Measurements from ENCODE around the gene EYA2.
"Not testable (repeated sequence)": the region's sequence is repeated elsewhere in the genome, so short reads cannot be mapped to it uniquely, and the experiment has no call there.

EYA2 gene

DNA sequence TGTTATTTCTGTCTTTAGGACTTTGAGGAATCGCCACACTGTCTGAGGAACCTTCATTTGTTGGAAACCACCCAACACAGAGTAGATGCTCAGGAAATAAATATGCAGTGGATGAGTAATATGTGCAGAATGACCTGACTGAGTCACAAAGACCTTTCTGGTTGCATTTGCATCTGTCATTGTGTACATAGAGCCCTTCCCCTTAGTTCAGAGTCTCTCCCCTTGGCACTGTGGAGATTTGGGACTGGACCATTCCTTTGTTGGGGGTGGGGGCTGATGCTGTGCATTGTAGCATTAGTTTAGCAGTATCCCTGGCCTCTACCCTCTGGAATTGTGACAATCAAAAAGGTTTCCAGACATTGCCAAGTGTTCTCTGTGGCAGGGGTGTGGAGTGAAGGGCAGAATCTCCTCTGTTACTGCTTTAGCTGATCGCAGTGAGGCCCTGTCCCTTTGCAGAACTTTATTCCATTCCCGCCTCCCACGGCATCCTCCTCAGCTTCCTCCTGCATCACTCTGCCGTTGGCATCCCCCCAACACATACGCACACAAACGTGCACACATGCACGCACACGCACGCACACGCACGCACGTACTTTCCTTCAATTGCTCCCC, 64.5 kb downstream of the EYA2 start:
- DNase-seq, result peak; percentile 86

DNA sequence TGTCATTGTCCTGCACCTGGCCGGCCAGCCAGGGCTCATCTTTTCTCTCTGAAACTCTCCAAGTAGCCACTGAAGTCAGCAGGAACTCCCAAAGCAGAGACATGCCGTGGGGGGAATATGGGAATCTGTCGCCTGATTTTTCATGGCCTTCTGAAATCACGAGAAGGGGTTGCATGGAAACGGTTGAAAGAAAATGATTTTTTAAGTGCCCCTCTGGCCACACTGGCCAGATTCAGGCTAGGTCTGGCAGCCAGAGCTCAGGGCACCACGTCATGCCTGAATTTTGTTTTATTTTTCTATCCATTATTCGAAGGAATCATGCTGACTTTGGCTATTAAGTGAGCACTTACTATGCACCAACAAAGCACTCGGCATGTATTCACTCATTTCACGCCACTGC, 65.2 kb downstream of the EYA2 start:
- no peak for DNase-seq

DNA sequence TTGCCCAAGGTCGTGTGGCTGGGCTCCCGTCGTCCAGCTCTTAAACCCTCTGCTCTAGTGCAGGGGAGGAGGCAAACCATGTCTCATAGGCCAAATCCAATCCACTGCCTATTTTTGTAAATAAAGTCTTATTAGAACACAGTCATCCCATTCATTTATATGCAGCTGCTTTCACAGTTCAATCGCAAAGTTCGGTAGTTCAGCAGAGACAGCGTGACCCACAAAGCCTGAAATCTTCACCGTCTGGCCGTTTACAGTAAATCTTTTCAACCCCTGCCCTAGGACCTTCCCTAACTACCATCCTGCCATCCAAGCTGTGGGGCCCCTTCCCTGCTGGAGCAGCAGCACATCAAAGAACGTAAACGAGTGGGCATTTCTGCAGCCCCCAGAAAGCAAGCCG, 65.9 kb downstream of the EYA2 start:
- DNase-seq, result no peak

DNA sequence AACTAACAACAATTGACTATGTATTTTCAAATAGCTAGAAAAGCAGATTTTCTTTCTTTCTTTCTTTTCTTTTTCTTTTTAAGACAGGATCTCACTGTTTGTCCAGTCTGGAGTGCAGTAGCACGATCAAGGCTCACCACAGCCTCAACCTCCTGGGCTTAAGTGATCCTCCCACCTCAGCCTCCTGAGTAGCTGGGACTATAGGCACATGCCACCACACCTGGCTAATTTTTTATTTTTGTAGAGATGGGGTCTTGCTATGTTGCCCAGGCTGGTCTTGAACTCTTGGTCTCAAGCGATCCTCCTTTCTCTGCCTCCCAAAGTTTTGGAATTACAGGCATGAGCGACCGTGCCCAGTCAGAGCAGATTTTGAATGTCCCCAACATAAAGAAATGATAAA, 67.3 kb downstream of the EYA2 start:
- not testable (repeated sequence) for DNase-seq

DNA sequence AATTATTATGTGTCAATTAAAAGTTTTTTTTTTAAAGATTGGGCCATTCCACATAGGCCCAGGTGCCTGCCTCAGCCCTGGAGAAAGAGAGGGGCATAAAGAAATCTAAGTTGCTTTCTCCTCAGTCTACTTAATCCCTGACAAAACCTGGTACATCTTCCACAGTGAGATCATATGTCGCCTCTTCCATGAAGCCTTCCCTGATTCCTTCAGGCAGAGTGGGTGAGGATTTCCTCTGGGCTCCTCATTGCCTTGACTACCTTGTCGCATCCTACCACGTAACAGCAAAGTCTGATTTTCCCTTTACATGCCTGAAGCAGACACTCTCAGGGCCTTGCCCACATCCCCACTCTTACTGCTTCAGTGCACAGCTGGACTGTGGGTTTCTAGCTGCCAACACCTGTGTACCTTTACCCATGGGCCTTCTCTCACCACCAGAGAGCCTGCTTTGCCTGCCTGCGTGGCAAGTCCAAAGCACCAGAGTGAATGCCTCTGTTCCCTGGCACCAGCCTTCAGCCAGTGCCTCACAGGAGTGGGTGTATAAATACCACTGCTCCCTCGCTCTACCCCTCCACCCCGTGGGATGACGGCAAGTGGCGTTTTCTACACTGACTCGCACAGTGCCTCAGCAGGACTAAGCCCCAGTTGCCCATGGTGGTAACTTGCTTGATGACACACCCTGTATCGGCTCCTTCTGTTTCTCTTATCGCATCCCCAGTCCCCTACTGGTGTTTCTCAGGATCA, 68.0 kb downstream of the EYA2 start:
- no peak for DNase-seq

DNA sequence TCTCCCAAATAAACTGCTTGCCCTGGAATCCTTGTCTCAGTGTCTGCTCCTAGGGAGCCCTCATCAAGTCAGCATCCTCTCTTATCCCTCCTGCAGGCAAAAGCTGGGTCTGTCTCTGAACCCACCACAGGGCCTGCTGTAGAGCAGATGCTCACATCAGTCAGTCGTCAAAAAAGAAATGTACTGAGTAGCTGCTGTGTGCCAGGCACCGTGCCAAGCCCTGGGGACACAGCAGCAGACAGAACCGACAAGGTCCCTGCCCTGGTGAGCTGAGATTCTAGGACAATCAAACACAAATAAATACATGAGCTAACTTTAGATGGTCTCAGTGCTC, 68.5 kb downstream of the EYA2 start:
- DNase-seq, result peak; percentile 64

DNA sequence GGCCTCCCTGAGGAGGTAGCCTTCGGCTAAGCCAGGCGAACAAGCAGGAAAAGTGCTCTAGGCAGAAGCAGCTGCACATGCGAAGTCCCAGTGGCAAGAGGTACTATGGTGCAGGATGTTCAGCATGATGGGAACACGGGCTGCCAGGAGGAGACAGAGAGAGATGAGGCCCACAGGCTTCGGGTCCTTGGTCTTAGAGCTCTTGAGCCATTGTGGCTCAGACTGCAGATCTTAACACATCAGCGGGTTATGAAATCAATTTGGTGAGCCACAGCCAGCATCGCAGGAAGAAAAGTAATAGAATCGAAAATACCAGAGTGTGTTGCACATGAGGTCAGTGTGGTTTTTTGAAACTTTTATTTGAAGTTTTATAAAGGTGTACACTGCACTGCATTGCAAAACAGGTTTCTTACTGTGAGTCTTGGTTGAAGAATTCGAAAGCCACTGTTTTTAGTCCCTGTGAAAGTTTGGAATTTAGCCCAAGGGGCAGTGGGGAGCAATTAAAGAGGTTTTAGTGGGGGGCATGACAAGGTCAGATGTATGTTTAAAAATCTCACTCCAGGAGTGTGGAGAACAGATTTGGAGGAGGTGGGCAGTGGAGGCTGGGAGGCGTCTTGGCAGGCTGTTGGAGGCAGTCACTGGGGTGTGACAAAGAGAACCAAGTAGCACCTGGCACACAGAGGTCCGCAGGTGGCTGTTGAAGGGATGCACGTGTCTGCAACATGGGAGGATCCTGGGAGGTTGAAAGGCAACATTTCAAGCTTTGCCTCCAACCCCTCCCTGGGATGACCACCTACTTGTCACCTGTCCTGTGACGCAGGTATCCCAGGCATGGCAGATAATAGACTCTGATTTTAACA, 69.3 kb downstream of the EYA2 start:
- DNase-seq, result peak; percentile 34

DNA sequence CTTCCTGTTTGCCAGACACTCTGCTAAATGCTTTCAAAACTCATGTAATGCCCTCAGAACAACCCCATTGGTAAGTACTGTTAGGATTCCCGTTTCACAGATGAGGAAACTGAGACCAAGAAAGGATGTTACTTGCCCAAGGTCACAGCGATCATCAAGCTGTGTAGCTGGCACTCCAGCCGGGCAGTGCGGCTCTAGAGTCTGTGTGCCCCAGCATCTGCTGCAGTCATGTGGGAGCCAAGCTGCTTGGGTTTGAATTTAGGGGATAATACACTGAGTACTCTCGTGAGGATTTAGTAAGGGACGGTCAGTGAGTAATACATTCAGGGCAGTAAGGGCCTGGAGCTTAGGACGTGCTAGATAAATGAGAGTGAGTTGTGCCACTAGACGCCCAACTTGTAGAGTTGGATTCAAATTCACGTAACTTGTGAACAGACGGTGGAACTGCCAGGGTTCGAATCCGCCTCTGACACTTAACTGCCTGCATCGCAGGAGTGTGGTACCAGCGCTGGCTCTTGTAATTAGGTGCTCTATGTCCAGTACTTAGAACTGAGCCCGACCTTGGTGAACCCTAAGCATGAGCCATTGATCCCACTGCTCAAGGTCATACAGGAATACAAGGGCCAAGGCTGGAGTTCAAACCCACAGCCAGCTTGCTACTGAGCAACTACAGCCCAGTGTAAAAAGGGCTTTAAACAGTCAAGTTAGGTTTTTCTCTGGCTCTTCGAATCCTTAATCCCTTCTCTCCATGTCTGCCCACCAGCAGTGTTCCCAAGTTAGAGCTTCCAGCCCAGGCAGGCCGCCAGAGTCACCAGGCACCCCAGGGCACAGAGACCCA, 70.2 kb downstream of the EYA2 start:
- DNase-seq, result no peak

DNA sequence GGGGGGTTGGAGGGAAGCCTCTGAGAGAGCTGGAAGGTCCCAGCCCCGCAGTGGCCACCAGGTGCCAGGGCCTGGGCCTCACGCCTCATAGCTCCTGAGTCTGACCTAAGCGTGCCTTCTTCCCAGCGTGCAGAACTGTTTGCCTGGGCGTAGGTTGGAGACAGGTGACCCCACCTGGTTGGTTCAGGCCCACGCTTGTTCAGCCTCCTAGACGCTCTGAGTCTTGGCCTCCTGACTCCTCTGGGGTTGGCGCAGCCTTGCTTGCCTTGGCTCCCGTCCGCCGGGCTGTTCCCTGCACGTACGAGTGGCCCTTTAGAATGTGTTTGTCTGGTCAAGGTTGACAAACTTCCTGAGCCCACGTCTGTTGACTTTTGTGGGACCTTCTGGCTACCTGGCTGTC, 70.8 kb downstream of the EYA2 start:
- peak; percentile 32 for DNase-seq

DNA sequence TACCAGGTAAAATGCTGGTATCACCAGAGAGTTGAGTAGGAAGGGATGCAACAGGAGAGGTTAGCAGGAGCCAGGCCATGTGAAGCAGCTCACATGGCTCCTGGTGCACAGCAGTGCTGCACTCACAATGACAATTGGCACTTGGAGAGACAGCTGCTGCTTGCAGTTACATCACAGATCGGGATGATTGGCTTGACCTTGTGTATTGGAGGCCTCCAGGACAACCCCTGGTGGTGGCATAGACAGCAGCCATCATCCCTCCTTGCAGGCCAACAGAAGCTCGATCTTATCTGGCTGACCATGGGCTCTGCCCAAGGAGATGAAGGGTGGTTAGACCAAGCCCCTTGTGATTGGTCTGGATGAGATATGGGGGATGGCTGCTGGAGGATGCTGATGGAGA, 73.0 kb downstream of the EYA2 start:
- peak; percentile 54 for DNase-seq

DNA sequence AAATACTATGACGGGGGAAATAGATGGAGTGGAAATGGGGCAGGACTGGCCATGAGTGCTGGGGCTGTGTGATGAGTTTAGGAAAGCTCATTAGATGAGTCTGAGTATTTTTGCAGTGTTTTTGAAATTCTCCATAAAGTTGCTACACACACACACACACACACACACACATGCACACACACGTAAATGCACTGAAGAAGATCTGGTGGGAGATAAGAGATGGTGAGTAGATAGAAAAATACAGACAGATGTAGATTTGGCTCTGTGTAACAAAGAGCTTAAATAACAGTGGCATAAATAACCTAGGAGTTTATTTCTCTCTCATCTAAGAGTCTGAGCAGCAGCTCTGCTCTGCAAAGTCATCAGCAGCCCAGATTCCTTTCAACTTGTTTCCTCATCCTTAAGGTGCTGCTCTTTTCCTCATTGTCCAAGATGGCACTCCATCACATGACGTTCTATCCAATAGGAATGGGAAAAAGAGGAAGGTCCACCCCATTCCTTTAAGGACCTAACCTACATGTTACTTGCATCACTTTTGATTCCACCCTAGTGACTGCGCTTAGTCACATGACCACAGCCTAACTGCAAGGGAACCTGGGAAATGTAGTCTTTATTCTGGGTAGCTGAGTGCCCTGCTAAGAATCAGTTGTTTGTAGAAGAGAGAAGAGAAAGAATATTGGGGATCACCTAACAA, 76.4 kb downstream of the EYA2 start:
- DNase-seq, result peak; percentile 20

DNA sequence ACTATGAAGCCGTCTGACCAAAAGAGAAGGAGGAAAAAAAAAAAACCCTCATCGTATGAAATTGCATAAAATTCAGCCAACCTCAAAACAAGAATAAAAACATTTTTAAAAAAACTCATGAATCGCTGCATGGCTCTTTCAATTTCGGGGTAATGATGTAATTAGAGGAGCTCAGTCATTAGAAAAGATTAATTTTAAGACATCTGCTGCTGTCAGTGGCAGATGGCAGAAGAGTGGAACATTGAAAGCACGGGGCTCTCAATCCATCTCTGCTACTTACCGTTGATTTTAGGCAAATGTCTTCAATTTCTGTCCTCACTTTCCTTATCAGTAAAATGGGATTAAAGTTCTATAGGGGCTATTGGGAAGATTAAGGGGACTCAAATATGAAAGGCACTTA, 79.1 kb downstream of the EYA2 start:
- no peak for DNase-seq

DNA sequence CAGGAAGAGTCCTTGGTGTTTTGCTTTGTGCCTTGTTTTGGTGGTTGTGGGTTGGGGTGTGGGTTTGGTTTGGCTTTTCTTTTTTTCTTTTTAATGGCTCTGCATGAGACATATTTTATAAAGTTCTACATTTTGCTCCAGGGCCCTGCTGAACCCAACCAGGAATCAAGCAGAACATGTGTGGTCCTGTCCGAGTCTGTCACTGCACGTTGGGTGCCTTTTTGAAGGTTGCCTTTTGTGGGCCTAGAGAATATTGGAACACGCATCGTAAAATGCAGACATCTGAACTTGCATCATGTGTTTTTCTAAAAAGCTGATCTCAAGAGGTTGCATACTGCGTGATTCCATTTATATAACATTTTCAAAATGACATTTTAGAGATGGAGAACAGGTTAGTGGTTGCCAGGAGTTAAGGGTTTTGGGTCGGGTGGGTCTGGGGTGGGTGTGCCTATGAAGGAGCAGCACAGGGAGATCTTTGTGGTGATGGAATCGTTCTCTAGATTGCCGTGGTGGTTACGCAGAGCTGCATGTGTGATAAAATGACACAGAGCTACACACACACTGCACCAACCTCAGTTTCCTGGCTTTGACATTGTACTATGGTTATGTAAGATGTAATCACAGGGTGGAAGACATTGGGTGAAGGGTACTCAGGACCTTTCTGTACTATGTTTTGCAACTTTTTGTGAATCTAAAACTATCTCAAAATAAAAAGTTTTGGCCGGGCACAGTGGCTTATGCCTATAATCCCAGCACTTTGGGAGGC, 80.2 kb downstream of the EYA2 start:
- DNase-seq, result no peak

DNA sequence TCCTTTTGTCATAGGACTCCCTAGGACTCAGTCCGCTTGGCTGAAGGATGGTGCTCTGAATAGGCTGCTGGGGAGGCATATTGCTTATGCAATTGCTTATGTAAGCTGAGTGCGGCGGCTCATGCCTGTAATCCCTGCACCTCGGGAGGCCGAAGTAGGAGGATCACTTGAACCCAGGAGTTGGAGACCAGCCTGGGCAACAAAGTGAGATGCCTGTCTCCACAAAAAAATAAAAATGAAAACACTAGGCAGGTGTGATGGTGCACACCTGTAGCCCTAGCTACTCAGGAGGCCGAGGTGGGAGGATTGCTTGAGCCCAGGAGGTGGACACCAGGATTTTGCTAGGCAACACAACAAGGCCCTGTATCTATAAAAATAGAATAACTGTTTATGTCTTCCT, 81.3 kb downstream of the EYA2 start:
- DNase-seq, result no peak

DNA sequence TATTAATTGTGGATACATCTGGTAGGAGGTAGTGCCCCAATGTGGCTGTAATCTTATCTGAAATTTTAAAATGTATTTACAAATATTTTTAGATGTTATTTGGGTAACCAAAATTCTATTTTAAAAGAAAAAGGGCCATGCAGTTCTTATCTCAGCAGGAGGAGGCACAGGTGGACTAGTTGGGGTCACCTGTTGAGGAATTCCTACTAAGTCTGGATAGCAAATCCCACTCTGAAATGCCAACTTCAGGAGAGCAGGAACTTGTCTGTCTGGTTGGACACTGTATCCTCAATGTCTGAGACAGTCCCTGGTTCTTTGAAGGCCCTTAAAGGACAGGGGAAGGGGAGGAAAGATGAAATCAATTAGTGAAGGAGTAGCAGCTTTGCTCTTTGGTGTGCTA, 82.6 kb downstream of the EYA2 start:
- no peak for DNase-seq

DNA sequence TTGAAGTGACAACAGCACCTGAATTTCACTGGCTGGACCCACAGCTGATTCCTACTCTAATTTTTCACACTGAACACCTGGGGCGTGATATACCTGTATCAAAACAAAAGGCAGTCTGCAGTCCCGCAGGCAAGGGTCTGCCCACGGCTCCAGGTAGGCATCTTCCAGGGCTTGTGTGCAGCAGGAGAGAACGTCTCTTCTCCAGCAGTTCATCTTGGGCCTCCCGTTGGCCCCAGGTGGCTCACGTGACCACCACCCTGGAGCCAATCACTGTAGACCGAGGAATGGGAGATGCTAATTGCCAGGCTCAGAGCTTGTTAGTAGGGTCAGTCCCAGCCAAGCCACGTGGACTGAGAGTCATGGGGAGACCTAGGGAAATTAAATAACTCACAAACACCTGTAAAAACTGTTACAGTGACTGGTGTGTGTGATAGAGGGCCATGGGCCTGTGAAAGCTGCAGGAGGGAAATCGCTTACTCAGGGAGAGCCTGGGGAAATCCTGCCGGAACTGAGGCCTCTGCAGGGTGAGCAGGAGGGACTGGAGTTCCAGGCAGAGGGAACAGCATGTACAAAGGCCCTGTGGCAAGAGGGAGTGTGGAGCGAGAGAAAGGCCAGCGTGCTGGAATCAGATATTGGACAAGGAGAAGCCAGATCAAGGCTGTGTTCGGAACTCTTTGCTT, 83.4 kb downstream of the EYA2 start:
- no peak for DNase-seq

DNA sequence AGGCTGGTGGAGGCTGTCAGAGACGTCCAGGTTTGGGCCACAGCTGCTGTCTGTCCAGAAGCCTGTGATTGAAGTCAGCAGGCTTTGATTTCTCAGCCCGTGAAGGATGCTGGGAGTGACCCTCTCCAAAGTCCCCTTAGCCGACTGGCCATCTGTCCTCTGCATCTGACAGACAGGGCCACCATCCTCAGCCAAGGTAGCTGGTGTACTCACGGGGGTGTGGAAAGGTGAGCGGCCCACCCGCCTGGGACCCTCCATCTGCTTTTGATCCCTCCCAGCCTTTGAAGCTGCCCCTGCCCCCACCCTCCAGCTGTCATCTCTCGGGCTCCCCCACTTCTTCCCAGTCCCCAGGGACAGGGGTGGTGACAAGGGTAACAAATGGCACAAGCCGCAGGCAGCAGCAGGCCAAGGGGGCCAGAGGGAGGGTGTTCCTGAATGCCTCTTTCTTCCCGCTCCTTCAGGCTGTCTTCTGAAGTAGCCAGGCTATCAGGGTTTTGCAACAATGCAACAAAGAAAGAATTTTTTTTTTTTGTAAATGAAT, 84.4 kb downstream of the EYA2 start:
- DNase-seq, result no peak

DNA sequence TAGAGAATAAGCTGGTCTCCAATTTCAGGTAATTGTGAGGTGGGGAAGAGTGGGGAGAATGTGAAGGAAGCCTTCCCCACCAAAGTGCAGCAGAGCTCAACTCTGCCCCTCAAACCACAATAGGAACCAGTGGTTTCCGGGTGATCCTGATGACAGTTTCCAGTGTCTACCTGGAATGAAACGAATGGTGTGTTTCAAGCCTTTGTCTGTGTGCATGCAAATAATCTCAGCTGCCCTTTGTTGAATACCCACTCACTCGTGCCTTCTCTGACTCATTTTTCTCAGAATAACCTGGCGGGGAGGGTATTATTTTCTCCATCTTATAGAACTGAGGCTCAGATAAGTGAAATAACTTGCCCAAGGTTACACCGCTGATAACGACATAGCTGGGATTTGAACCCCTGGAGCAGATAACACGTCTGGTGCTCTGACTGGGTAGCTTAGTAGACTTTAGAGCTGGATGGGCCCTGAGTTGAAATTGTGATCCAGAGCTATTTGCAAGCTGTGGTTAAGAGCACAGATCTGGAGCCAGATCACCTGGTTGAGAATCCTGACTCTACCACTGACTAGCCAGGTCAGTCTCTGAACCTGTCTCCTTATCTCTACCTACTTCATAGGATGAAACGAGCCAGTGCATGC, 85.1 kb downstream of the EYA2 start:
- DNase-seq, result no peak

DNA sequence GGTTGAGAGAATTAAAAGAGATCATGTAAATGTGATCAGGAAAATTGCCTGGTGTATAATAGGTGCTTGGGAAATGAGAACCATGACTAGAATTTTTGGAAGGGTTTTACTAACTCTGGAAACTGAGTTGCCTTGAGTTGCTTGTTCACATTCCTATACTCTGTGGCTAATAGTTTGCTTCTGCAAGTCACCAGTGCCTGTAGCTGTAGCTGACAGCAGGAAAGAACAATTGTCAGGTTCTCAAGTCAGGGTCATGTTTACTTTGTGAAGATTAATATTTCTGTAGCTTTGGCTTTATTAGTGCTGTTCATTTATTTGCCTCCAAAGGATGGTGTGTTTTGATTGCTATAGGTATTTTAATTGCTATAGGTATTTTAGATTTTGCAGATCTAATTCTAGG, 86.5 kb downstream of the EYA2 start:
- no peak for DNase-seq

DNA sequence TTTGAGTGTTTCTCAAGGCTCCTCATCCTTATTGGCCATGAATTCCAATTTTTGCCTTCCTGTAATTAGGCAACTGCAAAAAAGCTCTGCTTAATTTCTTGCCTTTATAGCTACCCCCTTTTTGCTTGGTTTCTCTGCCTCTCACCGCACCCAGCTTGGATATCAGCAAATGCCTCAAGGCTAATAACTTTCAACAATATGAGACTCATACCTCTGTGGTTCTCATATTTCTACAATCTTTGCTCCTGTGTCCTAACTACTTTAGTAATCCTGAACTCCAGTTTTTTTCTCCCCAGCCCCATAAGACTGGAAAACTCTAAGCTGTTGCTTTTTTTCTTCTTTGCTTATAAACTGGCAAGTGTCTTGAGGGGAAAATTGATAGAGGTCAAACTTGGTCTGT, 88.8 kb downstream of the EYA2 start:
- DNase-seq, result no peak

All from SHP77 treated with DMSO at 0.1 percent for 48 hours (cell line).